Mucosa of descending colon (tissue), 3 donors: ENCODE measurements around the gene RETREG1. TPM values are rescaled to one million over a fixed set of nuclear protein-coding genes. Genes with fewer than 3 reads are reported as not detected.
A peak's percentile ranks its signal among the peaks of the same experiment; 100 is the strongest.

Experiments used
- ATAC-seq: fragments of 200-7000 bp; cut with Tn5 transposase; one replicate; pipeline ENCODE4 v1.9.1; 2020; ENCODE audit warnings: mild to moderate bottlenecking, moderate library complexity
- DNase-seq, 3 donors: peaks; one replicate each; pipeline ENCODE4 v3.0.0-alpha.2; 2020
- H3K36me3 ChIP-seq: fragments of 200-600 bp; one replicate; pipeline ENCODE4 v1.8.0; 2021; ENCODE audit warnings: low read depth, mild to moderate bottlenecking
- H3K4me1 ChIP-seq: fragments of 200-600 bp; one replicate; pipeline ENCODE4 v1.8.0; 2021; ENCODE audit warnings: low read depth, mild to moderate bottlenecking
- H3K4me3 ChIP-seq: fragments of 200-600 bp; one replicate; pipeline ENCODE4 v1.8.0; 2021; ENCODE audit warnings: mild to moderate bottlenecking
- H3K9me3 ChIP-seq: fragments of 200-600 bp; one replicate; pipeline ENCODE4 v1.8.0; 2021; ENCODE audit warnings: mild to moderate bottlenecking
- CTCF ChIP-seq: fragments of 200-600 bp; IDR thresholded peaks from one replicate; pipeline ENCODE4 v1.8.0; 2022; ENCODE audit warnings: antibody characterized with exemption, mild to moderate bottlenecking
- intact Hi-C, 2 donors: fragments of 100-400 bp; cut with DNase I in 1 of 2; cut with micrococcal nuclease in 1 of 2; formaldehyde crosslinking; loops; one replicate each; pipeline versions ENCODE4 v1.11.0 to v1.11.1; 2022; cut with DNase I, micrococcal nuclease
- total RNA-seq, 3 donors: library from RNA; stranded (reverse); fragmentation: NEBNext Ultra II Directional in 2 of 3; extraction: Animal tissue kit (Norgen Biotek cat#: 25700) in 2 of 3; gene quantifications; one replicate each; pipeline versions ENCODE4 v1.2.1 to v1.2.4, GENCODE V29; 2021 to 2023
- donor health status: DM: no; HTN: no; CAD: no; lungs with moderate emphysema.
- donor health status: DM: no; HTN: no; CAD: no.
- donor health status: DM: no; HTN: yes; CAD: no.

Gene RETREG1
- total RNA-seq, 3 donors from 2014 or later = 54.1 to 102 (median 55.8) TPM

GRCh38 chr5:16539169-16539666, 77.6 kb downstream of the RETREG1 start:
- ATAC-seq (peak; percentile 85), DNase-seq (peak; percentile 73 to 79 (median 74))
- intact Hi-C loops = no loop called here
- Histone ChIP-seq H3K4me3 (no peak overlapping the region), H3K4me1 (peaks cover 20% of the 10 kb centered on the region), H3K36me3 (no peaks in the 10 kb centered on the region), H3K9me3 (no peaks in the 10 kb centered on the region)
- TF ChIP-seq CTCF = no peak

- Histone ChIP-seq H3K36me3 (no peaks in the 10 kb centered on the region), H3K9me3 (no peaks in the 10 kb centered on the region), H3K4me1 (peaks cover 20% of the 10 kb centered on the region), H3K4me3 (no peak overlapping the region)
- ATAC-seq (no peak), DNase-seq (no peak)
- intact Hi-C loops = no loop called here
- no peak for TF ChIP-seq CTCF
These were observed 78.8 kb downstream of the RETREG1 start for GRCh38 chr5:16538006-16538405.

GRCh38 chr5:16536818-16537217, 80.0 kb downstream of the RETREG1 start:
- no peak for TF ChIP-seq CTCF
- intact Hi-C loops = no loop called here
- ATAC-seq (no peak), DNase-seq (no peak)
- no peaks in the 10 kb centered on the region for H3K36me3 ChIP-seq
- no peaks in the 10 kb centered on the region for H3K9me3 ChIP-seq
- H3K4me1 ChIP-seq = peaks cover 14% of the 10 kb centered on the region
- no peak overlapping the region for H3K4me3 ChIP-seq

- no peak for DNase-seq
- intact Hi-C loops = no loop called here
- TF ChIP-seq CTCF = no peak
- H3K9me3 ChIP-seq = no peaks in the 10 kb centered on the region
- H3K4me3 ChIP-seq = no peak overlapping the region
- no peaks in the 10 kb centered on the region for H3K36me3 ChIP-seq
- H3K4me1 ChIP-seq = peaks cover 20% of the 10 kb centered on the region
- no peak for ATAC-seq
These were observed 80.6 kb downstream of the RETREG1 start for GRCh38 chr5:16536246-16536645.

GRCh38 chr5:16534280-16534679, 82.5 kb downstream of the RETREG1 start:
- Histone ChIP-seq H3K4me1 (peaks cover 35% of the 10 kb centered on the region), H3K9me3 (no peaks in the 10 kb centered on the region), H3K4me3 (no peak overlapping the region), H3K36me3 (no peaks in the 10 kb centered on the region)
- DNase-seq = no peak
- intact Hi-C loops = no loop called here
- TF ChIP-seq CTCF = no peak
- no peak for ATAC-seq
